GM12873 (cell line): ENCODE measurements around the gene ZNF414.

Source experiments
- TF ChIP-seq, protein P1 (sequence below): IDR thresholded peaks from 2 replicates; pipeline ENCODE4 v1.5.1; 2012; ENCODE audit warnings: low read depth, mild to moderate bottlenecking, moderate library complexity, low read length, control low read depth; ENCODE audit not compliant: insufficient read depth; ENCODE audit errors: missing control alignments

Gene ZNF414

DNA sequence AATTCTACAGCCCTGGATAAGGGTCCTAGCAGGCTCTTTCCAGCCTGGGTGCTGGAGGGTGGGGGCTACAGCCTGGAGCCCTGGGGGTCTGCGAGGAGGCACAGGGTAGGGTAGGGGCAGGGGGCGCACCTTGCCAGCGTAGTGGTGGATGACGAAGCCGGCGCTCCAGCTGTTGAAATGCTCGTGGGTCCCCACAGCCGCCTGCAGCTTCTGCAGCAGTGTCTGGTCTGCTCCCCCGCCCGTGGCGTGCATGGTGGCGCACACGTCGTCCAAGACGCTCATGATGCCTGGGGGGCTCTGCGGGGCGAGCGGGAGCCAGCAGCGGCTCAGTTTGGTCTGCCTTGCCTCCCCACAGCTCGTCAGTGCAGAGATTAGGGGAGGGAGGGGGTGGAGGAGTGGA lies 30.2 kb upstream of the ZNF414 start:
- TF ChIP-seq, protein P1, sequence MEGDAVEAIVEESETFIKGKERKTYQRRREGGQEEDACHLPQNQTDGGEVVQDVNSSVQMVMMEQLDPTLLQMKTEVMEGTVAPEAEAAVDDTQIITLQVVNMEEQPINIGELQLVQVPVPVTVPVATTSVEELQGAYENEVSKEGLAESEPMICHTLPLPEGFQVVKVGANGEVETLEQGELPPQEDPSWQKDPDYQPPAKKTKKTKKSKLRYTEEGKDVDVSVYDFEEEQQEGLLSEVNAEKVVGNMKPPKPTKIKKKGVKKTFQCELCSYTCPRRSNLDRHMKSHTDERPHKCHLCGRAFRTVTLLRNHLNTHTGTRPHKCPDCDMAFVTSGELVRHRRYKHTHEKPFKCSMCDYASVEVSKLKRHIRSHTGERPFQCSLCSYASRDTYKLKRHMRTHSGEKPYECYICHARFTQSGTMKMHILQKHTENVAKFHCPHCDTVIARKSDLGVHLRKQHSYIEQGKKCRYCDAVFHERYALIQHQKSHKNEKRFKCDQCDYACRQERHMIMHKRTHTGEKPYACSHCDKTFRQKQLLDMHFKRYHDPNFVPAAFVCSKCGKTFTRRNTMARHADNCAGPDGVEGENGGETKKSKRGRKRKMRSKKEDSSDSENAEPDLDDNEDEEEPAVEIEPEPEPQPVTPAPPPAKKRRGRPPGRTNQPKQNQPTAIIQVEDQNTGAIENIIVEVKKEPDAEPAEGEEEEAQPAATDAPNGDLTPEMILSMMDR: no peak

- TF ChIP-seq, protein P1: no peak
Observed at GRCh38 chr19:8539621-8540149, 25.7 kb upstream of the ZNF414 start.

- TF ChIP-seq, protein P1: no peak
Observed at GRCh38 chr19:8537099-8537498, 23.1 kb upstream of the ZNF414 start.

DNA sequence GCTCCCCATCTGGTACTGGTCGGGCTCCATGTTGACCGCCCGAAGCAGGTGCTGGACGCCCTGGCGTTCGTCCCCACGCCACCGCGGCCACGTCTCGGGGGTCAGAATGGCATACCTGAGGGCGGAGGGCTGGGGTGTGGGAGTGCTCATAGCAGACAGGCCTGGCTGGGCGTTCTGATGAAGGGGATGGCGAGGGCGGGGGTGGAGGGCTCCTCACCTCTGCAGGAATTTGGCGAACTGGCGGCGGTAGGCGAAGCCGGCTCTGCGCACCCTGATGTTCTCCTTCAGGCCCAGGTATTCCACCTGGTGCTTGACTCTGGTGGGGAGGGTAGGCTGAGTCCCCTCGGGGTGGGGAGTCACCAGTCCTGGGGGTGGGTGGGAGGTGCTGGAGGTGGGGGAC lies 22.3 kb upstream of the ZNF414 start:
- TF ChIP-seq, protein P1: no peak

DNA sequence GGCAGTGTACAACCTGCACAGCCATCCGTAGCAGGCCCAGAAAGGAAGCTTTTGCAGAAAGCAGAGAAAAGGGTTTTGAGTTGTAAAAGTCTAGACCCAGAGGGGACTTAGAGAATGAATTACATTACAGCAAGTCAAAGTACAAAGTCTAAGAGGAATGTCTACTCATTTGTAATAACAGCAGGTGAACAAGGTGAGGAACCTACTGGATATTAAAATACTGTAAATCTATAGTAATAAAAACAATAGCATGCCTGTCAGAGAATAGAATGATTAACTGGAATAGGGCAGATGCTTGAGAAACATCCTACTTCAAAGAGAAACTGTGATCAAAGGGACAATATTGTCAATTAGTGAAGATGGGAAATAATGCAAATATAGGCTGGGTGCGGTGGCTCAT lies 18.3 kb upstream of the ZNF414 start:
- TF ChIP-seq, protein P1: no peak

DNA sequence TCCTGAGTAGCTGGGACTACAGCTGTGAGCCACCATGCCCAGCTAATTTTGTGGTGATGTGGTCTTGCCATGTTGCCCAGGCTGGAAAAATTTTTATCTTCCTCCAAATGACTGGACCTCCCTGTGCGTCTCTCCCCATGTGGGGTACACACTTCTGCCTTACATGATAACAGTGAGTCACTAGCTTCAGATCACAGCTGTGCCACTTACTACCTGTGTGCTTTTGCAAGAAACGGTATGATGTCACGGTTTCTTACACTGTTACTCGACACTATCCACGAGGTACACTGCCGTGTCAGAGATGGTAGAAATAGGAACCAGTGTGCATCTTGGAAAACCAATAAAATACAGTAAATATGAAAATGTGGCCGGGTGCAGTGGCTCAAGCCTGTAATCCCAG lies 17.5 kb upstream of the ZNF414 start:
- TF ChIP-seq, protein P1: no peak

- TF ChIP-seq, protein P1: no peak
Observed at GRCh38 chr19:8530061-8530679, 16.2 kb upstream of the ZNF414 start.
